AG10803 (cell line): Measurements from ENCODE around the gene AKTIP.

Experiments used
- DNase-seq: peaks from one replicate; pipeline ENCODE4 v3.0.0; 2010; ENCODE audit warnings: low read depth
- H3K4me3 ChIP-seq: 2 replicates; pipeline ENCODE4 v1.5.1; 2011; ENCODE audit warnings: mild to moderate bottlenecking, low read length, control low read depth
- TF ChIP-seq, protein P1 (sequence below): conservative IDR thresholded peaks from 2 replicates; pipeline ENCODE4 v1.5.1; 2011; ENCODE audit warnings: mild to moderate bottlenecking, low read length, control low read depth, inconsistent platforms

The AKTIP gene

DNA sequence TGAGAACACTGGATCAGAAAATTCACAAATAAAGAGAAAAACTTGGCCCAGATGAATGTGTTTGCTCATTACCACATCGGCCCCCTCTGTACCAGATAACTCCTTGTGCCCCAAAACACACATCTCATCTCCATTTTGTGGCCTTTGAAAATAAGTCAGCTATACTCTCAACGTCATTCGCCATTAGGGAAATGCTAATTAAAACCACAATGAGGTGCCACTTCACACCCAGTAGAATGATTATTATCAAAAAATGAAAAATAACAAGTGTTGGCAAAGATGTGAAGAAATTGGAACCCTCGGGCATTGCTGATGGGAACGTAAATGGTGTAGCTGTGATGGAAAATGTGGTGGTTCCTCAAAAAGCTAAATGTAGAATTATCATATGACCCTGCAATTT lies 34.6 kb upstream of the AKTIP start:
- no peak for DNase-seq
- TF ChIP-seq, protein P1, sequence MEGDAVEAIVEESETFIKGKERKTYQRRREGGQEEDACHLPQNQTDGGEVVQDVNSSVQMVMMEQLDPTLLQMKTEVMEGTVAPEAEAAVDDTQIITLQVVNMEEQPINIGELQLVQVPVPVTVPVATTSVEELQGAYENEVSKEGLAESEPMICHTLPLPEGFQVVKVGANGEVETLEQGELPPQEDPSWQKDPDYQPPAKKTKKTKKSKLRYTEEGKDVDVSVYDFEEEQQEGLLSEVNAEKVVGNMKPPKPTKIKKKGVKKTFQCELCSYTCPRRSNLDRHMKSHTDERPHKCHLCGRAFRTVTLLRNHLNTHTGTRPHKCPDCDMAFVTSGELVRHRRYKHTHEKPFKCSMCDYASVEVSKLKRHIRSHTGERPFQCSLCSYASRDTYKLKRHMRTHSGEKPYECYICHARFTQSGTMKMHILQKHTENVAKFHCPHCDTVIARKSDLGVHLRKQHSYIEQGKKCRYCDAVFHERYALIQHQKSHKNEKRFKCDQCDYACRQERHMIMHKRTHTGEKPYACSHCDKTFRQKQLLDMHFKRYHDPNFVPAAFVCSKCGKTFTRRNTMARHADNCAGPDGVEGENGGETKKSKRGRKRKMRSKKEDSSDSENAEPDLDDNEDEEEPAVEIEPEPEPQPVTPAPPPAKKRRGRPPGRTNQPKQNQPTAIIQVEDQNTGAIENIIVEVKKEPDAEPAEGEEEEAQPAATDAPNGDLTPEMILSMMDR = no peak
- H3K4me3 ChIP-seq = no peak overlapping the region

DNA sequence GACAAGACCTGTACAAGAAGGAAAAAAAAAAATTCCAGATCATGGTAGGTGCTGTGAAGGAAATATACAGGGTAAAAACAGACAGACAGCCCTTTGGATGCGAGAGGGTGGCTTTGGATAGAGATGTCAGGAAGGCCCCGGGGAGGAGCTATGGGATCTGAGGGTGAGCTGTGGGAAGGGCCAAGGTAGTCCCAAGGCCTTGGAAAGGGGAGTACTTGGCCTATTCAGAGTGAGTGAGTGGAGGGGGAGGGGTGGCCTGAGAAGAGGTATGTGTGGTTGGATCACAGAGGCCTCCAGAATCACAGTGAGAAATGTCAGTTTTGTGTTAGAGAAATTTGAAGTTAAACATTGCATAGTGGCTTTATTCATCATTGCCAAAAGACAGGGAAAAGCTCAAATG lies 31.2 kb upstream of the AKTIP start:
- H3K4me3 ChIP-seq = no peak overlapping the region
- DNase-seq = no peak
- TF ChIP-seq, protein P1 = no peak

DNA sequence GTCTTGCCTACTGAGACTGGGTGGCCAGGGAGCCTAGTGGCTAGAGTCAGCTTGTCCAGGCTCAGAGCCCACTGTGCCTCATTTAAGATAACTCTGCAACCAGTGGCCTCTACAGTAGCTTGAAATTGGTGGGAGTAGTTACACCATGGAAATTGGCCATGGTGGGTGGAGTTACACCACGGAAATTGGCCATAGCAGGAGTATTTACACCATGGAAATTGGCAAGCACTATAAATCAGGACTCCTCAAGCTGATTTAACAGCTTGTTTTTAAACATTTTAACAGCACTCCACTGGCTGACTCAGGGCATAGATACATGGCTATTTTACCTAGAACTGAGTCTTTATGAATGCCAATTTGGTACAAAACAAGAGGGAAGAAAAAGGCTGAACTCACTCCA lies 27.7 kb upstream of the AKTIP start:
- no peak for DNase-seq
- TF ChIP-seq, protein P1 = no peak
- H3K4me3 ChIP-seq = no peak overlapping the region

DNA sequence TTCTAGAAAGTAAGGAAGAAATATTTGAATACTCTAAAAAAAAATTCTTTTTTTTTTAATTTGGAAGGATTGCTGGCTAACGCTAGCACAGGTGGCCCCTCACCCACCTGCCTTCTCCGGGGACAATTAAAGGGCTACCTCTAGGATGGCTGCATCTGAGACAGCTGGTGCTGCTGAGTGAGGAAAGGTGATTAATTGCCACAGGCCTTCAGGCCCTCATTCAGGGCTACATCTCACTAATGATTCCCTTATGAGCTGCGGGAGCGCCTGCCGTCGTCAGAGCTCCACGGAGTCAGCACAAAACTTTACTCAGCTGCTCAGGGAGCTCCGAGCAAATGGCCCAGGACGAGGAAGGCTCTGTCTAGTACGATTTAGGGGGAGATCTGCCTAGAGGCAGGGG lies 27.0 kb upstream of the AKTIP start:
- DNase-seq = no peak
- no peak overlapping the region for H3K4me3 ChIP-seq
- TF ChIP-seq, protein P1 = no peak

DNA sequence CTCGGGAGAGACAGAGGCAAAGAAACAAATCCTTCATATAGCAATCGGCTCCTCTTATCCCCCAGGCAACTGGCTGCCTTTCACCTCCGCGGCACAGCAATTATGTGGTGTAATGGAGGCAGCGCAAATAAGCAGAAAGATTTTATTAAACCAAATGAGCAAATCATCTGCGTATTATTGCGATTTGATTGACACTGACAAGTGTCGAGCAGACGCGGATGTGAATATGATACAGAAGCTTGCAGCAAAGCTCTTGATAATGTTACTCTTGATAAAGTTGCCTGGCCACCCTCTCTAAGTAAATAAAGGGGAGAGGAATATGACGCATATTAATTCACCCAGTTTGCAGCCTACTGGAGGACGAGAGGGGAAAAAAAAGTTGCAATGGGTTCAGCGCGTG lies 26.5 kb upstream of the AKTIP start:
- TF ChIP-seq, protein P1 = no peak
- H3K4me3 ChIP-seq = no peak overlapping the region
- DNase-seq = no peak

DNA sequence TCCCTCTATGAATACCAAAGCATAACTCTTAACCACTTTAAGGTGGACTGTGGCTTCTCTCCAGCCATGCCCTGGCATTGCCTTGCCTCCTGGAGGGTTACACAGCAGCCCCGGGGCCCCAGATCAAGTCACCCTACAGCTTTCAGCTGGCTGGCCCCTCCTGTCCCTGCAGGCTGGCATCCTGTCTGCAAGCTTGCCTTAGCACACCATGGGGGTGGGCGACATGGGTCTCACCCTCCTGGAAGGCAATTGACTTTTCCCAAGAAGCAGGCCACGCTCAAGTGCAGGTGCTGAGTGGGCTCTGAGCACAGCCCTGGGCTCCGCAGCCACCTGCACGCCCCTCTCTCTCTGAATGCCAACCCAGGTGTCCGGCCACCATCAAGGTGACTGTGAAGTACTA lies 25.8 kb upstream of the AKTIP start:
- H3K4me3 ChIP-seq = no peak overlapping the region
- TF ChIP-seq, protein P1 = no peak
- no peak for DNase-seq

DNA sequence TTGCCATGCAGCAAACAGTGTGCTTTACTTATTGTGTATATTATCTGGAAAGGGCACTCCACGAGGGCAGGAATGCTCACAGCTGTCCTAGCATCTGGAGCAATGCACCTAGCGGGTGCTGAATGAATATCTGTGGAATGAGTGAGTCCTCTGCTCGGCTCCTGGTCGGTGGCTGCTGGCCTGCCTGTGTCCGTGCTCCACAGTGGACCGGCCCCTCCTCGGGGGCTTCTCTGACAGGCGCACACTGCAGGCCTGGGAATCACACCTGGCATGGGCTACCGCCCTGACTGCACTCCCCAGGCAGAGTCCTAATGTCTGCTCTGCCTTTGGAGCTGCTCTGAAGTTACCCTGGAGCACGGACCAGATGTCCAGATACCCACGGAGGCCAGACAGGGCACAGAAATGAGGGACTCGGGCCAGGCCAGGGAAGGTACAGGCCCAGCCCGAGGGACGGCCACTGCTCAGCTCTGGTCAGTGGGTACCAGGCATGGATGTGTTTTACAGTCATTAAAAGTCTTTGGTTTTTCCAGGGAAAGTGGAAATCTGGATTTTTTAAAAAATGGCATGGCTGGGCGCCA lies 21.1 kb upstream of the AKTIP start:
- TF ChIP-seq, protein P1 = no peak
- no peak for DNase-seq
- no peak overlapping the region for H3K4me3 ChIP-seq
